ENCODE data around the gene SSH2.
"Not testable (repeated sequence)": the region's sequence is repeated elsewhere in the genome, so short reads cannot be mapped to it uniquely, and the experiment has no call there.

SSH2 gene

GRCh38 chr17:29698837-29699236 lies 231.2 kb downstream of the SSH2 start:
- no peak for DNase-seq

GRCh38 chr17:29698019-29698777 lies 231.8 kb downstream of the SSH2 start:
- DNase-seq = no peak

GRCh38 chr17:29697371-29697770 lies 232.7 kb downstream of the SSH2 start:
- no peak for DNase-seq

- DNase-seq = no peak
Observed at GRCh38 chr17:29694918-29695563, 235.0 kb downstream of the SSH2 start.

GRCh38 chr17:29693751-29694150 lies 236.3 kb downstream of the SSH2 start:
- no peak for DNase-seq

GRCh38 chr17:29687596-29687995 lies 242.4 kb downstream of the SSH2 start:
- no peak for DNase-seq

- DNase-seq = no peak
Observed at GRCh38 chr17:29686993-29687590, 242.9 kb downstream of the SSH2 start.

- no peak for DNase-seq
Observed at GRCh38 chr17:29683481-29683880, 246.5 kb downstream of the SSH2 start.

- peak; percentile 57 for DNase-seq
Observed at GRCh38 chr17:29682987-29683386, 247.0 kb downstream of the SSH2 start.

- DNase-seq = no peak
Observed at GRCh38 chr17:29682054-29682453, 248.0 kb downstream of the SSH2 start.

- no peak for DNase-seq
Observed at GRCh38 chr17:29677824-29678223, 252.2 kb downstream of the SSH2 start.

GRCh38 chr17:29677221-29677791 lies 252.7 kb downstream of the SSH2 start:
- DNase-seq = no peak

- DNase-seq = not testable (repeated sequence)
Observed at GRCh38 chr17:29675961-29676360, 254.1 kb downstream of the SSH2 start.

GRCh38 chr17:29674281-29674680 lies 255.7 kb downstream of the SSH2 start:
- no peak for DNase-seq

- no peak for DNase-seq
Observed at GRCh38 chr17:29671661-29672060, 258.4 kb downstream of the SSH2 start.

GRCh38 chr17:29669266-29669665 lies 260.8 kb downstream of the SSH2 start:
- no peak for DNase-seq

- DNase-seq = no peak
Observed at GRCh38 chr17:29667969-29668368, 262.1 kb downstream of the SSH2 start.

GRCh38 chr17:29665481-29665810 lies 264.6 kb downstream of the SSH2 start:
- no peak for DNase-seq

- peak; percentile 83 for DNase-seq
Observed at GRCh38 chr17:29664743-29665480, 265.1 kb downstream of the SSH2 start.

GRCh38 chr17:29663155-29663554 lies 266.9 kb downstream of the SSH2 start:
- DNase-seq = no peak

- DNase-seq = no peak
Observed at GRCh38 chr17:29661213-29661612, 268.8 kb downstream of the SSH2 start.

- no peak for DNase-seq
Observed at GRCh38 chr17:29659155-29659554, 270.9 kb downstream of the SSH2 start.

GRCh38 chr17:29655323-29655722 lies 274.7 kb downstream of the SSH2 start:
- no peak for DNase-seq
